Measurements from ENCODE around the gene TSPAN16.
A peak's percentile ranks its signal among the peaks of the same experiment; 100 is the strongest.
"Not testable (repeated sequence)": the region's sequence is repeated elsewhere in the genome, so short reads cannot be mapped to it uniquely, and the experiment has no call there.

Gene TSPAN16

DNA sequence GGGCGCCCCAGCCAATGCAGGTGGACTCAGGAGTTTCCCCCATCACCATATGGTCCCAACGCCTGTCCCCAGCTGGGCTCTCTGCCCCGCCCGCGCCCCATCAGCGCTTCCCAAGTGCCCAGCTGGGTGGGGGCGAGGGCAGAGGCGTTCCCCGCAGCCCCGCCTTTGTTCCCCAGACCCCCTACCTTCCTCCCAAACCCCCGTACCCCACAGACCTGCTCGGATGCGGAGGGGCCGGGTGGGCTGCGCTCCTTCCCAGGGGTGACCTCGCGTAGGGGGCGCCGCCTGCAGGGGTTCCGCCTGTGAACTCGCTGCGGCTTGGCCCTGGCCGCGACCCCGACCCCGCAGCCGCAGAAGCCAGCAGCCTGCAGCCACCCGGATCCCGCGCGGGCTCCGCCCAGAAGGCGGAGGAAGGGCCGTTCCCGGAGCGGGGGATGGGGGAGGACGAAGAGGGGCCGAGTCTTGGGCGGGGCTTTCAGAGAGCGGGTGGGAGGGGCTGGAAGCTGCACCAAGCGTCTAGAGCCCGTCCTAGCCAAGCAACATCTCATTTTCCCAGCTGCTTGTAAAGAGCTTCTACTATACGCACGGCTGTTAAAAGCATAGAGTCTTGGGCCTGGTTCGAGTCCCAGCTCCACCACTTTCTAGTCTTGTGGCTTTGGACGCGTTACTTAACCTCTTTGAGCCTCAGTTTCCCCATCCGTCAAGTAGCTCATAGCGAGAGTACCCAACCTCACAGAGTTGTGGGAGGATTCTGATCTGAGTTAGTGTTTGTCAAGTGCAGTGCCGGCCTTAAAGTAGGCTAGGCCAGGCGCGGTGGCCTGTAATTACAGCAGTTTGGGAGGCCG lies 43.5 kb downstream of the TSPAN16 start, which contains the start of gene RAB3D:
Gene RAB3D (minus strand): TSS at position 404 of the 845 bp plus-strand sequence. CDS start 2,258 bp downstream, outside the sequence.
- TF ChIP-seq, protein P1, sequence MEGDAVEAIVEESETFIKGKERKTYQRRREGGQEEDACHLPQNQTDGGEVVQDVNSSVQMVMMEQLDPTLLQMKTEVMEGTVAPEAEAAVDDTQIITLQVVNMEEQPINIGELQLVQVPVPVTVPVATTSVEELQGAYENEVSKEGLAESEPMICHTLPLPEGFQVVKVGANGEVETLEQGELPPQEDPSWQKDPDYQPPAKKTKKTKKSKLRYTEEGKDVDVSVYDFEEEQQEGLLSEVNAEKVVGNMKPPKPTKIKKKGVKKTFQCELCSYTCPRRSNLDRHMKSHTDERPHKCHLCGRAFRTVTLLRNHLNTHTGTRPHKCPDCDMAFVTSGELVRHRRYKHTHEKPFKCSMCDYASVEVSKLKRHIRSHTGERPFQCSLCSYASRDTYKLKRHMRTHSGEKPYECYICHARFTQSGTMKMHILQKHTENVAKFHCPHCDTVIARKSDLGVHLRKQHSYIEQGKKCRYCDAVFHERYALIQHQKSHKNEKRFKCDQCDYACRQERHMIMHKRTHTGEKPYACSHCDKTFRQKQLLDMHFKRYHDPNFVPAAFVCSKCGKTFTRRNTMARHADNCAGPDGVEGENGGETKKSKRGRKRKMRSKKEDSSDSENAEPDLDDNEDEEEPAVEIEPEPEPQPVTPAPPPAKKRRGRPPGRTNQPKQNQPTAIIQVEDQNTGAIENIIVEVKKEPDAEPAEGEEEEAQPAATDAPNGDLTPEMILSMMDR (IDR thresholded peaks at IDR 0.05; ENCODE audit: low read depth, low read length) = no peak
- peak within 1 kb of the TSS; percentile 47 for H3K4me3 ChIP-seq (ENCODE audit: low read depth, low read length)
- in situ Hi-C loops (cut with HindIII; ENCODE audit: low sequenced_read_pairs) = no loop called here
- peak; percentile 81 for DNase-seq (ENCODE audit: low read depth, low spot score)

DNA sequence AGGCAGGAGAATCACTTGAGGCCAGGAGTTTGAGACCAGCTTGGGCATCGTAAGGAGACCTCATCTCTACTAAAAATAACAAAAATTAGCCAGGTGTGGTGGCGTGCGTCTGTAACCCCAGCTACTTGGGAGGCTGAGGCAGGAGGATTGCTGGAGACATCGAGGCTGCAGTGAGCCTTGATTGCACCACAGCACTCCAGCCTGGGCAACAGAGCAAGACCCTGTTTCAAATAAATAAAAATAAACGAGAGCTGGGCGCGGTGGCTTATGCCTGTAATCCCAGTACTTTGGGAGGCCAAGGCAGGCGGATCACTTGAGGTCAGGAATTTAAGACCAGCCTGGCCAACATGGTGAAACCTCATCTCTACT lies 44.1 kb downstream of the TSPAN16 start:
- H3K4me3 ChIP-seq (ENCODE audit: low read depth, low read length); in situ Hi-C loops (cut with HindIII; ENCODE audit: low sequenced_read_pairs); DNase-seq (ENCODE audit: low read depth, low spot score): not testable (repeated sequence)

DNA sequence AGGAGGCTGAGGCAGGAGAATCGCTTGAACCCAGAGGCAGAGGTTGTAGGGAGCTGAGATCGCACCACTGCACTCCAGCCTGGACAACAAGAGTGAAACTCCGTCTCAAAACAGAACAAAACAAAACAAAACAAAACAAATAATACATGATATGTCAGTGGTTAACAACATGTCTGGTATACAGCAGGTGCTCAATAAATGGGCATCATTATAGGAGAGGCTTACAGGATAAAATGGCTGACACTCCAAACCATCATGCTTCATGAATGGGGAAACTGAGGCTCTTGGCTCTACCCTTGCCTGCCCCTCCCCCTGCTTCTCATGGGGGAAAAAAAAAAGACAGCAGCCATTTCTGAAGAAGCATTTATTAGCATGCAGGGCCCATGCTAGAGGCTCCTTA lies 46.5 kb downstream of the TSPAN16 start:
- no peak overlapping the region for H3K4me3 ChIP-seq (ENCODE audit: low read depth, low read length)
- in situ Hi-C loops (cut with HindIII; ENCODE audit: low sequenced_read_pairs) = no loop called here
- no peak for DNase-seq (ENCODE audit: low read depth, low spot score)
- TF ChIP-seq, protein P1 (IDR thresholded peaks at IDR 0.05; ENCODE audit: low read depth, low read length) = no peak

DNA sequence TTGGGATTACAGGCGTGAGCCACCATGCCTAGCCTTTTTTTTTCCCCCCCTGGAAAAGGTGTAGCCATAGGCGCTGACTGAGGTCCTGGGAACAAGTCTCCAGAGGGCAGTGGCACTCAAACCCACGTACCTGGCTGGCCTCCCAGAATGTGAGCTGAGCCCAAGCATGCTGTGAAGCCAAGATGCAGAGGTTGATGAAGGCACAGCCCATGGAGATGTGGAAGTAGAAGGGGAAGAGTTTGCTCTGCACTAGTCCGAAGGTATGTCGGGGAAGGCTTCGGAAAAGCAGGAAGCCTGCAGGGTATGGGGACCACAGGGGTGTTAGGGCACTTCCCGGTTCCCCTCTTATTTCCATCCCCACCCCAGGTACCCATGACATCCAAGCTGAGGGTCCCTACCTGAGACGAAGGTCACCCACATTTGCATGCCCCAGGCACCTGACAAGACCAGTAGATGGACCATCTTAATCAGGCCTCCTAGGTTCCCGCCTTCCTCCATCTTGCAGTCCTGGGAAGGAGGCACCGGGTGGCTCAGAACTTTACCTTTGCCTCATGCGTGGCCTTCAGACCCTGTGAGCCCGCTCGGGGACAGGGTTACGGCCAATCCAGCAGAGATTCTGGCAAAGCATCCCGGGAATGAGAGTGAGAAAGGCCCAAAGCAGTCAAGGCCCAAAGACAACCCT lies 49.3 kb downstream of the TSPAN16 start:
- TF ChIP-seq, protein P1 (IDR thresholded peaks at IDR 0.05; ENCODE audit: low read depth, low read length) = no peak
- in situ Hi-C loops (cut with HindIII; ENCODE audit: low sequenced_read_pairs) = no loop called here
- DNase-seq (ENCODE audit: low read depth, low spot score) = no peak
- peak overlapping the region; percentile 71 for H3K4me3 ChIP-seq (ENCODE audit: low read depth, low read length)

DNA sequence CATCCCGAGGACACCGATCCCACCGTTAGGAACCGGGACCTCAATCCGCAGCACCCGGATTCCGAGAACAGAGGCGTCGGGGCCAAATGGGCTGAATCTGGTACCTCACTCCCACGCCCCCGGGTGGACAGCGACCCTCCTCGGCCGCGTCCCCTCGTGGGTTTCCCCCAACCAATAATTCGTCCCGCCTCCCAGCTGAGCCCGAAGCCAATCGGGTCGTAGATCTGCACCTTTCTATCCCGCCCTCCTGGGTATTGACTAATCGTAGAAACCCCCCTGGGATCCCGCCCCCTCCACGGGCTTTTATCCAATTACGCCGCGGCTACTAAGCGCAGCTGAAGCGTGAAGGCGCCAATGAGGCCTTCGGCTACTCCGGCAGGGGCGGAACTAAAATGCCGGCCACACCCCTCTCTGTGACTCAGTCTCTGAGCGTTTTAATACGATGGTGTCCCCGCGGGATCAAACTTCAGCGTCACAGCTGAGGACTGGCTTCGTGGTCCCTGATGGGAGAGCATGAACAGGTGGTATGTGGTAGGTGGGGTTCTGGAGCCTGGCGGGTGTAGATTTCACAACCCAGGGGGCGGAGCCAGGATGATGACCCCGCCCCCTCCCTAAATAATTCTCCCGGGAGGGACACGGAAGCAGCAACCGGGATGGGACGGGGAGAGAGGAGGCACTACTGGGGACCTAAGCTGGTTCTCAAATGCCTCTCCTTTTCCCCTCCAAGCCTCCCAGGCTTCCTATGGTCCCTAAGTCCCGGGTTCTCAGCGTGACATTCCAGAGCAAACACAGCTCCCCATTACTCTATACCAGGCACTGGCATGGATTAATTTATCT lies 50.4 kb downstream of the TSPAN16 start, which contains the start of the genes CCDC159 and TMEM205:
Gene CCDC159 (plus strand): TSS at position 416 of the 837 bp plus-strand sequence. CDS start 88 bp downstream, at position 504.
Gene TMEM205 (minus strand): TSS at position 165 of the 837 bp plus-strand sequence. CDS start 649 bp downstream, outside the sequence.
- TF ChIP-seq, protein P1 (IDR thresholded peaks at IDR 0.05; ENCODE audit: low read depth, low read length) = peak; percentile 5
- in situ Hi-C loops (cut with HindIII; ENCODE audit: low sequenced_read_pairs) = no loop called here
- peak; percentile 100 for DNase-seq (ENCODE audit: low read depth, low spot score)
- H3K4me3 ChIP-seq (ENCODE audit: low read depth, low read length) = peak within 1 kb of the TSS; percentile 71

DNA sequence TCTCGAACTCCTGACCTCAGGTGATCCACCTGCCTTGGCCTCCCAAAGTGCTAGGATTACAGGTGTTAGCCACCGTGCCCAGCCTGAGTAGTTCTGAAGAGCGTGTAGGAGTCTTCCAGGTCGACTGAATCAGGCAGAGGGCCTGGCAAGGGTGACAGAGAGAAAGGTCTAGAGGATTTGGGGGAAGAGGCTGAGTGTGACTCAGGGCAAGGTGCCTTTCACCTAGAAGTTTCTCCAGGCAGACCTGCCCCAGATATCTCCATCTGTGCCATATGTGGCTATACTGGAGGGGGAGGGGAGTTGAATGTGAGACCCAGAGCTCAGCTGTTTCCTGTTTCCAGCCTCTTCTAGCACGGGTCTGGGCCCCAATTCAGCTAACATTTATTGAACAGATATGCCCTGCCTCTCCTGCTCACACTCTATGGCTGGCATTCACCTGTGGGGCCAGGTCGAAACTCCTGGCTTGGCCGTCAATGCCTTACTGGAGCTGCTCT lies 51.6 kb downstream of the TSPAN16 start:
- TF ChIP-seq, protein P1 (IDR thresholded peaks at IDR 0.05; ENCODE audit: low read depth, low read length) = no peak
- in situ Hi-C loops (cut with HindIII; ENCODE audit: low sequenced_read_pairs) = no loop called here
- DNase-seq (ENCODE audit: low read depth, low spot score) = no peak
- H3K4me3 ChIP-seq (ENCODE audit: low read depth, low read length) = no peak overlapping the region
